NOMO-1 treated with DMSO at 0.1 percent for 48 hours (cell line): ENCODE data around the gene STAT5B.

Experiments used
- DNase-seq: peaks from one replicate; lab custom pipeline; 2025; ENCODE audit not compliant: unreplicated experiment; lab: John Stamatoyannopoulos, UW

STAT5B gene

DNA sequence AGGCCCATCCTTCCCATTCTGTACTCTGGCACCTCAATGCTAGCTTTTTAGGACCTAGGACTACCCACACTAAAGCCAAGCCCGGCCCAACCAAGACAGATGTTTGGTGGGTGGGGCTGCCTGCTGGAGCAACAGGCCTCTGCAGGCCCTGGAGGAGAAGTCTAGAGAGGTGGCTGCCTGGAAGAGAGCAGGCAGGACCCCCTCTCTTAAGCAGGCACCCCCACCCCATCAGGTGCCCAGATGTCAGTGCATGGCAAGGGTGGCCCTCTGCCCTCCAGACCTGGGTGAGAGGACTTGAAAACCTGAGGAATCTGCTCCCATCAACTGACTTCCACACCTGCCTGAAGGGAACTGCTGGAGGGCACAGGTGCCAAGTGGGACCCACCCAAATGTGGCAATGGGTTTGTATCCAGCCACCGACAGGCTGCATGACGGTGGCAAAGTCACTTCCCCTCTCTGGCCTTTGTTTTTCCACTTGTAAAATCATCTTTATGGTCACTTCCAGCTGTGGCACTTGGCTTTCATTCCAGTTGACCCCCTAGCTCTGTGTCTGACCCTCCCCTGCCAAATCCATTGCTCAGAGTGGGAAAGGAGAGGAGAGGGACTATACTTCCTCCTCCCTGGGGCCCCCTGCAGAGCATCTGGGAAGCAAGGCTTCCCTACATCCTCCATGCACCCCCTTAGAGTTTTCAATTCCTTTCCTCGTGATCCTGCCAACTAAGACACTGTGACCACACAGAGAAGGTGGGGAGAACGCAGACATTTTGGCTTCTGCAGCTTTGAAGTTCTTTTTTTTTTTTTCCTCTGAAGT, 10.4 kb upstream of the STAT5B start:
- DNase-seq = peak; percentile 11

DNA sequence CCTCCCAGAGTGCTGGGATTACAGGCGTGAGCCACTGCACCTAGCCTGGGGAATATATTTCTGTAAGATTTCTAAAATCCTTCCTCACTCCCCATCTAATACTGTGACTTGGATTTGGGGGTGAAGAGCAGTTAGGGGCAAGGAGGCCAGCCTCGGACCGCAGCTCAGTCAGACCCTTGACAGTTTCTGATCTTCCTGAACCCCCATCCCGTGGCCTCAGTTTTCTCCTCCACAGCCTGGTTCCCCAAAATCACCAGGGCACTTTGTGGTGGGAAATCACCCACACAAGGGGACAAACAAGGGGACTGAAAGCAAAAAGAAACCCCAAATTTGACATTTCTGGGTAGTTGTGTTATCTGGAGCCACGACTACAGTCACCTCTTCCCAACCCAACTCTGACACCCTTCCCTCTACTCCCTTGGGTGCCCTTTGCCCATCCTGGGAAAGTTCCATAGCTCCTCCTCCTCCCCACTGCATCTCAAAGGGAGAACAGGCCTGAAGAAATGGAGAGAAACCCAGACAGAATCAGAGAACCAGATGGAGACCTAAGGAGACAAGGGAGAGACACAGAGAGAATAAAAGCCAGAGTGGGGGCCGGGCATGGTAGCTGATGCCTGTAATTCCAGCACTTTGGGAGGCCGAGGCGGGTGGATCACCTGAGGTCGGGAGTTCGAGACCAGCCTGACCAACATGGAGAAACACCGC, 9.3 kb upstream of the STAT5B start:
- no peak for DNase-seq

DNA sequence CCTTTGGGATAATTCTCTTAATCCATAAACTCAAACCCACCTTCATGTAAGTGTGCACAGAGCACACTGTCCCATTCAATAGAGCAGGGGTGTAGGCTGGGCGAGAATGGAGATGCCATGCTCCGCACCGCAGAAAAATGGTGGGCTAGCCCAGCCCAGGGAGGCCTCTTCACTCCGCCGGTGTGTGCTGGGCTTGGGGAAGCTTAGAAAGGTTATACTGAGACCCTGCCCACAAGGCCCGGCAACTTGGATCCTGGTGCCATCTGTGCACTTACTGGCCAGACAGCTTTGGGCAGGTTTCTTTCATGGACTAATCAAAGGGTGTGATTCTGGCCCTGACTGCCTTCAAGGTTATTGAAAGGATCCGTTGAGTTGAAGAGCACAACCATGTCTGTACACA, 8.4 kb upstream of the STAT5B start:
- DNase-seq = no peak

DNA sequence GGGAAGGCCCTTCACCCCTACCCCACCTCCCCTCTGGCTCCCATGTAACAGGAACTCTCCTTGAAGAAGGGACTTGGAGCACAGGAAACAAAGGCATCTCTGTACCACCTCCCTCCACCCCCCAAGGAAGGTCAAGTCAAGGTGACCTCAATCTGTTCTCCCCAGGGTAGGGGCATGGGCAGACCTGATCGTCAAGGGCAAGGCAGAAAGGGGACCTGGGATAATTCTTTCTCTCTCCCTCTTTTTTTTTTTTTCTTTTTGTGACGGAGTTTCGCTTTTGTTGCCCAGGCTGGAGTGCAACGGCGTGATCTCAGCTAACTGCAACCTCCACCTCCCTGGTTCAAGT, 7.8 kb upstream of the STAT5B start:
- no peak for DNase-seq

DNA sequence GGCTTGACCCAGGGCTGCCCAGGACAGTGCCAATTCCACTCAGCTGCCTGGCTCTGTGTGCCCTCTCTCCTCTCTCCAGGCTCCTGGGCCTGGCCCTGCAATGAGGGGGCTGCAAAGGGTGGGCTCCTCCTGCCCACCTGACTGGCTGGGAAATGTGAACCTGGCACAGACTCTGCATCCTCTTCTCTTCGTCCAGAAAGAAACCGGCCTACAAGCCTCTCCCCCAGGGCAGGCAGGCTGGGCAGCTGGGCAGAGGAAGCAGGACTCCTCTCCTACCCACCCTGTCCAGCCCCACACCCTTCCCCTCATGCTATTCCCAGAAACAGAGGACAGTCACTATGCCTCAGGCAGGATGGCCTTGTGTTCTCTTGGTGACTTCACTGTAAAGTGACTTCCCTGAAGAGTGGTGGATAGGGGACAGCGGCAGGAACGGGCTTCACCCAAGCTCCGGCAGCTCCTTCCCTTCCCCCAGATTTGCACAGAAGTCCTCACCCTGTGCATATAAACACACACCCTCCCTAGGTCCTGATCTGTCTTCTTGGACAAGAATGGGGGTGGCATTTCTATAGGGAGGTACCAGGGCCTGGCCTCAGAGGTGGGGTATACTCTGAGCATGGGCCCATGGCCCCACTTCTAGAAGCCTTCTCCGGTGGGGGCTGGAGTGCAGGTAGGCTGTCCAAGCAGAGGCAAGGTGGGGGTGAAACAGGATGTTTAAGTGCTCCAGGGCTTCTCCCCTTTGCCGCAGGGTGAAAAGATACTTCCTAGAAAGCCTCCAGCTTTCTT, 7.2 kb upstream of the STAT5B start:
- DNase-seq = no peak

DNA sequence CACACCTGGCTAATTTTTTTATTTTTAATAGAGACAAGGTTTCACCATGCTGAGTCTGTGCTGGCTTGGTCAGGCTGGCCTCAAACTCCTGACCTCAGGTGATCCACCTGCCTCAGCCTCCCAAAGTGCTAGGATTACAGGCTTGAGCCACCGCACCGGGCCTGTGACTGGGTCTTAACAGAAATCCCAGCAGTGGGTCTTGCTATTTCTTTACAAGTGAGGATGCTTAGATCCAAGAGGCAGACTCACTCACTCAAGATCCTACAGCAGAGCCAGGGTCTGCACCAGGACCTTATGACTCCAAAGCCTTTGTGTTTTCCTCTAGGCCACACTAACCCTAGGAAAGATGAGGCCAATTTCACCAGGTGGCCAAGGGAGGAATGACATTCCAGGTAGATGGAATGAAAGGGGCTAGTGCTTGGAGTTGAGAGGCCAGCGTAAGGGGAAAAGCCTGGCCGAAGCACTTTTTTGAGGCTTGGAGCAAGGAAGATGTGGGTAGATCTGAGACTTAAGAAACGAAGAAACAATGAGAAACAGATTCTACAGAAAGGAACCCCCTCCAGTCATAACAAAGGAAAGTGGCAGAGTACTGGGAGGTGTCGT, 6.4 kb upstream of the STAT5B start:
- DNase-seq = no peak

DNA sequence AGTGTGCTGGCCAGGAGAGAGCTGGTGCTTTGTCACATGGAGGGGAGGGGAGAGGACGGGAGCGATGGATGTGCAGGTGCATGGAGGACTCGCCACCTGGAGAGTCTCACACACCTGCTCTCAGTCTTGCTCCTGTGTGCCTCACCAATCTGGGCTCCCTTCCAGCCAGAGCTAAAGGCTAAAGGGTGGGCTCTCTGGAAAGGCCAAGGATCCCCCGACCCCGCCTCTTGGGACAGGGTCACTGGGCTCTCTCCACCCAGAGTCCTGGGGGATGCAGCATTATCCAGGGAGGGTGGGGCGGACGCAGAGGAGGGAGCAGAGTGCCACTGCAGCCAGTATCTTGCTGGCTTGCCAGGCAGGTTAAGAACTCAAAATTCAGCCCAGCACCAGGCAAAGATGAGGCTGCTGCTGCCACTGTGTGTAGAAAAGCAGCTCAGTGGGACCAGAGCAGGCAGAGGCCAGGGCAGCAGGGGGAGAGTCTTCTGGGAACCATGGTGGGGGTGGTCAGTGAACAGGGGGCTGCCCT, 5.4 kb upstream of the STAT5B start:
- no peak for DNase-seq

DNA sequence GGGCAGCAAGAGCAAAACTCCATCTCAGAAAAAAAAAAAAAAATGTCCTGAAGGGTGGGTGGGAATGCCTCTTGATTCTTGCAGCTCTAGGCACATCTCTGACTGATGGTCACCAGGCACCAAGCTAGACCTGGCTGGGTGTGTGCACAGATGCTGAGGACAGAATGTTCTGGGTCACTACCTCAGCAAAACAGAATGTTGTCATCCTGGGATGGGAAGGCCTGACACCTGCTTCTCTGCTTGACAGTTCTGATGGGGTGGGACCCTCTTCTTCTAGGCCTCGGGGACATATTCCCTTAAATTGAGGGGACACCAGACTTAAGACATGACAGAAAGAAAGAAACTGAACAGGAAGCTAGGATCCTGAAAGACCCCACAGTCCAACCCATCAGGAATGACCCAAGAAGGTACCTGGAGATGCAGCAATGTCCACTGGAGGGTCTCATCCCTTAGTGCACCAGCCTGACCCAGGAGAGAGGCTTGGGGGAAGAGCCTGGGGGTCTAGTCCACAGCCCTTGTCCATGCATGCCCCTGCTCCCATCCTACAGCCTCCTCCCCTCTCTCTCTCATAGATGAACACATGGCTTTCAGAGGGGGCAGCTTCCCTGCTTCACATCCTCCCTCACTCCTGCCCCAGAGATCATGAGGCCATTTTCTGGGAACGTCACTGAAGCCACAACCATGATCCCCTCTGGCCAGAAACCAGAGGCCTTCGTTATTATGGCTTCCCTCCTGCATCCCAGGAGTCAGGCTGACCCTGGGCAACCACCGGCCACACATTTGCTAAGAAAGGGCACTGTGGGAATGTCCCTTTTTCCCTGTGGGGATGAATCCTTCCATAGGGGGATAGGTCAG, 3.8 kb upstream of the STAT5B start:
- DNase-seq = no peak

DNA sequence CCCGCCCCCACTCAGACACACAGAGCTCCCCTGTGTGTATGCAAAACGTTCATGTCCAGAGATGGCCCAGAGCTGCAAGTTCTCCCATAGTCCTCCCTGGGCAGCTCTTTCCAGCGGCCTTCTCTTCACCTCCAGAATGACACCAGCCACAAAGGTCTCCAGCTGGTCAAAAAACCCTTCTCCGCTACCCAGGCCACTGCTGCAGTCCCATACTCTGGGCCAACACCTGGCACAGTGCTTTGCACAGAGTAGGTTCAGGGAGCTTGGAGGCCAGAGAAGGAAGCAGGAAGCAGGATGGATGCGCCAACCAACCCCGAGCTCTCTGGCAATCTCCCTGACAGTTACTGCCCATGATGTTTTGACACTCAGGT, 1.1 kb upstream of the STAT5B start:
- DNase-seq = peak; percentile 5

DNA sequence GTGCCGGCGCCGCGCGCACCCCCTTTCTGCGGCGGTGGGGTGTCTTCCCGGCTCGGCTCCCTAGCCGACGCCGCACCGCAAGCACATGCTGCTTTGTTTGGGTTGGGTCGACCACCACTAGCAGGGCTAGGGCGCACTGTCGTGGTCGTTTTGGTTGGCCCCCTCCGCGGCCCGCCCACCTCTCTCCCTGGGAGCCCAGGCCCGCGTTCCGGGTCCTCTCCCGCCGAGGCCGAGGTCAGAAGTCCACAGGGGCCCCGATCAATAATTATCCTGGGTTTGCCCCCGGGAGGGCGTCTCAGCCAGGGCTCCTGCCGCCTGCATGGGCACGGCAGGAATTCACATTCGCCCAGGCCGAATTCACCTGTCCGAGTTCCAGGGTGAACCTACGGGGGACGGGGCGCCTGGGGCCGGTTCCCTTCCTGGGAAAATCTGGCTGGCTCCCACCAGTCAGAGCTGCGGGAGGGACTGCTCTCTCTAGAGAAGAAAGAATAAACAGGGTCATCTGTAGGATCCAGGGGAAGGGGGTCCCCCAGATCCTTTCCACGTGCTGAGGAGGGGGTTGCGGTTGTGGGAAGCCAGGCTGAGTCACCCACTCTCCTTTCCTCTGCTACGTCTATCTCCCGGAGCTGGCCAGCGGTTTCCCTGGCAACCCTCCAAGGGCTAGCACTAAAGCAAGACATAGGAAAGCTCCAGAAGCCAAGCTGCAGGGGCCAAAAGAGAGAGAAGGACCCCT, 584 bp upstream of the STAT5B start:
- no peak for DNase-seq

DNA sequence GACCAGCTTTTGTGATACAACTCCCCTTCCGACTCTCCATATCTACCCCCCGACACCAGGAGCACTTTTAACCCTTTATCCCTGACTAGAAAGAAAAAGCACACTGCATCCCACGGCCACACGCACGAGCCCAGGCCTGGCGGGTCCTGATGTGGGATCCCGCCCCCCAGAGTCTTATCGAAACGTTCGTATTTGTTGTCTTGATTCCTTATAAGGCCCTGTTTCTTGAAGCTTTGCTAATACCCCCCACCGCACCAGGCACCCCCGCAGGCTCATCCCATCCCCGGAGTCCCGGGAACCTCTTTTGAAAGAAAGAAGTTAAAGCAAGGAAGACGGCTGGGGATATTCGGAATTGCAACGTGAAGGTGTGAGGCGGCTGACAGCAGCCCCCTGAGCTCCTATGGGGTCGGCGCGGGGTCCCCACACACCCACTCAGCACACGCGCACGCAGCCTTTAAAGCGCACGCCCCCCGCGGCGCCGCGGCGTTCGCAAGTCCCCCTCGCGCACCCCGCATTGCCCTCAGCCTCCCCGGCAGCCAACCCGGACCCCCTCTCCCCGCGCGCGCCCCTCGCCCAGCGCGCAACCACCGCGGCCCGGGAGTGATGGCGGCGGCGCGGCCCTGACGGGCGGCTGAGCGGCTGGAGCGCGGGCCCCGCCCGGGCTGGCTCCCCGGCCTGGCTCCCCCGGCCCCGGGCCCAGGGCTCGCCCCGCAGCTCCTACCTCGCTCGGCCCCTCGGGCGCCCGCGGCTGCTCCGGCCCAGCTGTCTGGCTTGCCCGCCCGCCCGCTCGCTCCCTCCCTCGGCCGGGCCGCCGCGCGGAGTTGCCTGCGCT, 448 bp downstream of the STAT5B start:
- DNase-seq = no peak

DNA sequence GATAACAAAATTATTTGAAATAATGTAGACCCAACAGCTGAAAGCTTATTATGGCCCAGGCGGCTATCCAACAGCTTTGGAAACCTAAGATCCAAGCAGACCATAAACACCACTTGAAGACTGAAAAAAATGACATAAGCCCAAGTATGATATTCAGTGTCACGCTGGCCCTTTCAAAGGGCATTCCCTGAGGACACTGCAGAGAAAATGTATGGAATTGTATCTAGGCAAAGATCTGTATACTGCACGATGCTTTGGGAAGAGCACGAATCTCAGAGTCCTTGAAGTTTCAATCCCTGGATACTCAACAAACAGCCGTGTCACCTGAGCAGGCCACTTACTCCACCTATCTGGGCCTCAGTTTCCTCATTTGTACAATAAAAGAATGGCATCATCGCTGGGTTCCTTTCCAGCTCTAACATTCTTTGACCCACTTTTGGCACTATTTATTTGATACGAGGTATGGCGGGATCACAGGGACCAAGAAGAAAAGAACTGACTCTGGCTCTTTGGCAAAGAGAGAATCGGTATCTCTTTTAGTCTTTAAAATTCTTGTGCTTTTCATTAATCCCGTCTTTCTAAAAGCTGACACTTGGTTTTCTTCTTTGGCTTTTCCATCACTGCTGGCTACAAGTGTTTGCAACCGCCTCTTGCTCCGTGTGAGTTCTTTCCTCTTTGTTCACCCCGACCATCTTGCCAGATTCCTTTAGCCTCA, 1.2 kb downstream of the STAT5B start:
- no peak for DNase-seq

DNA sequence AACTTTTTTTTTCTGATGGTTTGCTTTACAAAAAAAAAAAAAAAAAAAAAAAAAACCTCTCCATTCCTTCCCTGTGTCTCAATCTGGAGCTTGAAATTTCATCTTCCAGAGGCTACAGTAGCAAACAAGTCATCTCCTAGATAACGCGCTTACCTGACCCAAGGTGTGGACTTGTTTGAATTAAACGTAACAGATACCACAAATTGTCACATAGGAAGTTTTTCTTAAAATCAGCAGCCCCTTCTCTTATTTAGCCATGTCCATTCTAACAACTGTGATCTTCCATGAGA, 2.0 kb downstream of the STAT5B start:
- no peak for DNase-seq

DNA sequence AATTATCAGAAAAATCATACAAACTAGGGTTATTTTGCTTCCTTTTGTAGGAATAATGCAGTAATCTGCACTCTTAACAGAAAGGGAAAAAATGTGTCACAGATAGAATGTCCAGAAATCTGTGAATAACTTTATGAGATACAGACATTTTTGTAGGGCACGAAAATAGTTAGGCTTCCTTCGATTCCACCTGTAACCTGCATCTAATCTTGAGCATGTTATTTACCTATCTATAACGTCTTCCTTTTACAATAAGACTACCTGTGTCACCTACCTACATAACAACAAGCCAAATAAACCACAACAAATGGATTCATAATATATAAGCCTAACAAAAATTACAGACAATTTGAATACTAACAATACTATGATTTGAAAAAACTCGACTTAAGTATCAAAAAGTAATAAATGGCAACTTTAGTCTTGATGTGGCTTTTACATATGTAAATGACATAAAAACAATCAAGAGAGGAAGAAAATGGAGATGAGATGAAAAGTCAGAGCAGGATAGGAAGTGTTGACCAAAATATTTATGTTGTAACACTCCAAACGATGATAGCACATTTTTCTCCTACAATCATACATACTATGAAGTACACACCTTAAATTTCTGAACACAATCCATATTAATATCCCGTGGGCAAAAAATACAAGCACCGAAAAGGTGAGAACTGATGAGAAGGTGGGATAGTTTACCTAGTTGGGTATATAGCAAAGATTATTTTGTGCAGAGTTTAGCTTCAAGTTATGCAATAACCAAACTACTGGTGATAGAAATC, 2.5 kb downstream of the STAT5B start:
- DNase-seq = peak; percentile 21

DNA sequence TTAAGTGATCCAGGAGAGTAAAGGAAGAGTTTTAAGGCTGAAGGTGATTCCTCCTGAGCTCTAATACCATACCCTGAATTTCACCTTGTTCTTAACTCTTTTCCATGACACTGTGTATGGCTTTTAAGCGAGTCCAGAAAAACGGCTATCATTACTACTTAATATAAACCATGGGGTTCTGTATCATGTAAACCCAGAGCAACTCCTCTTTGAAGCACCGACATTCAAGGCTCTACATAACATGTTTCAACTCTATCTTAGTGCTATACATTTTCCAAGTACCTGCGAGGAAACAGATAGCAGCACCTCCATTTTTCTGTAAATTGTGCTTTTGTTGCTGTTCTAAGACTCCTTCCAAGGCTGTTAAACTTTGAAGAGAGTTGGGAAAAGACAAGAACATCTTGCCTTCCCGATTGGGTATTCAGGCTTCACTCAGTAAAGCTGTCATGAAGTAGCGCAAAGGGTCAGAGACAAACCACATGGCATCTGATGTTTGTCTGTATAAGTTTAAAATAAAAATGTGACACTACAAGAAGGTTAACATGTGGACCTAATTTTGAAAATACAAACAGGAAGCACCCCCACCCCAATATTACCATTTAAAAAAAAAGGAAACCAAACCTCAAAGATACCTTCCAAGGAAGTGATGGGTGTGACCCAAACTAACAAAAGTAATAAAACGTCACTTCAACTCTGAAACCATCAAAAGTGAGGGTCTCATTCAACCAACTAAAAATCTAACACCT, 3.9 kb downstream of the STAT5B start:
- DNase-seq = no peak

DNA sequence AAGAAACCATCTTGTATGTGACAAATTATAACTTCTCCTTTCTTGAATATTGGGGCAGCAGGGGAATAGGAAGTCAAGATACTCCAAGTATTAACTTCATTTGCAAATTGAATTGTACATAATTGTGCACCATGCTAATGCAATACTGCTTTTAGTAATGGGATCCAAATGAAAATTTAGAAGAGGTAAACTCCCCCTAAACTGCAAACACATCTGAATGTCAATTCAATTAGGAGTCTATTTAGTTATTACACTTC, 4.5 kb downstream of the STAT5B start:
- DNase-seq = peak; percentile 2

DNA sequence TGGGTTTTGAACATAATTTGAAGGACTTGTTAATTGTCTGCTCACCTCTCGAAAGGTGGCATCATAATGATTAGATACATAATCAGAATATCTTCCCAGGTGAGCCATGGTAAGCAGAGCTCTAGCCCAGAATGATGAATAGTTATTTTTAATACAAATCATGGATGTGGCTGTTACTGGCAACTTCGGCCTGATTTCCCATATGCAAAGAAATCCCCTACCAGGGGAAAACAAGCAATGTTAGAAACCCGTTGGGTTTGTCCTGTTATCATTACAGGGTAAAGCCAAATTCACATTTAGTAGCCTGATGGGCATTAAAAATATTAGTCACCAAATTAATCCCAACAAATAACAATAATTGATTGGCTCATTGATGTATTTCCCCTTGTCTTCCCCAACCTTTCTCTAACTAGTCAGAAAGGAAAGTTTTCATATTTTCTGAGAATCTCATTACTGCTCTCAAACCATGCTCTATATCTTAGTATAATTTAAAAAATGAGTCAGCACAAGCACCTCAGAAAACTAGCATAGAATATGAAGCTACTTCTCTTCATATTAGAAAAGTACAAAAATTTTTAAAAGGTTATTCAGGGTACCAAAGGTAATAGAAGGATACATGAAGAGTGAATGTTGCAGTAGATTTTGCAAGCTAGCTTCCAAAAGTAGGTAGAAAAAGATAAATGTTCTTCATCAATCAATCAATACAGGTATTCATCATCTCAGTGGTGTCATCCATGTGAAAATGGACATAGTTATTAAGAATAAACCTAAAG, 5.0 kb downstream of the STAT5B start:
- no peak for DNase-seq
